Measurements from ENCODE around the gene ZNF326.

The ZNF326 gene

DNA sequence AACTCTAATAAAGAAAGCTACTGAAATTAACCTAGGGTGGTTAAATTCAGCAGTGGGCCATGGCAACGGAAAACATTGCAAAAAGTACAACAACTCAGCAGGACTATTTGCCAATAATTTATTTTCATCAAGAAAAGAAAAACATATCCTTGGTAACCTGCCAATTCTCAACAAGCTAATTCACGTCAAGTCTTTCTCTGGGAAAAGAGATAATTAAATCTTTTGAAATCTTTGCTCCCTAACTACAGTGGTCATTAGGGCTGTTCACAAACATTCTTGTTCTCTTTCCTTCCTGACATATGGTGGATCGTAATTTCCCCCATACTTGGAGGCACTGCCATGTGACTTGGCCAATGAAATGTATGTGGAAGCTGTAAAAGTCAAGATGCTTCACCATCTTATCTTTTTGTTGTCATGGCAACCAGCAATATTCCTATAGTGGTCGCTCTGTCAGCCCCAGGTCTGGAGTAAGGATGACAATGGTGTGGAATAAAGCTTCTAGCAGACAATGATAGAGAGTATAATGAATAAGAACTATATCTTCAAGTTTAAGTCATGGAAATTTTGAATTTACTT is 29.6 kb upstream of the ZNF326 start:
- TF ChIP-seq, protein P1, sequence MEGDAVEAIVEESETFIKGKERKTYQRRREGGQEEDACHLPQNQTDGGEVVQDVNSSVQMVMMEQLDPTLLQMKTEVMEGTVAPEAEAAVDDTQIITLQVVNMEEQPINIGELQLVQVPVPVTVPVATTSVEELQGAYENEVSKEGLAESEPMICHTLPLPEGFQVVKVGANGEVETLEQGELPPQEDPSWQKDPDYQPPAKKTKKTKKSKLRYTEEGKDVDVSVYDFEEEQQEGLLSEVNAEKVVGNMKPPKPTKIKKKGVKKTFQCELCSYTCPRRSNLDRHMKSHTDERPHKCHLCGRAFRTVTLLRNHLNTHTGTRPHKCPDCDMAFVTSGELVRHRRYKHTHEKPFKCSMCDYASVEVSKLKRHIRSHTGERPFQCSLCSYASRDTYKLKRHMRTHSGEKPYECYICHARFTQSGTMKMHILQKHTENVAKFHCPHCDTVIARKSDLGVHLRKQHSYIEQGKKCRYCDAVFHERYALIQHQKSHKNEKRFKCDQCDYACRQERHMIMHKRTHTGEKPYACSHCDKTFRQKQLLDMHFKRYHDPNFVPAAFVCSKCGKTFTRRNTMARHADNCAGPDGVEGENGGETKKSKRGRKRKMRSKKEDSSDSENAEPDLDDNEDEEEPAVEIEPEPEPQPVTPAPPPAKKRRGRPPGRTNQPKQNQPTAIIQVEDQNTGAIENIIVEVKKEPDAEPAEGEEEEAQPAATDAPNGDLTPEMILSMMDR (IDR thresholded peaks at IDR 0.05; ENCODE audit: extremely low read depth, insufficient read depth, missing control alignments), result no peak
- DNase-seq (ENCODE audit: low spot score), result no peak
- in situ Hi-C loops (cut with MboI; ENCODE audit: low pct_unique_long_range_greater_than_20kb, low sequenced_read_pairs, unreplicated experiment), result no loop called here

DNA sequence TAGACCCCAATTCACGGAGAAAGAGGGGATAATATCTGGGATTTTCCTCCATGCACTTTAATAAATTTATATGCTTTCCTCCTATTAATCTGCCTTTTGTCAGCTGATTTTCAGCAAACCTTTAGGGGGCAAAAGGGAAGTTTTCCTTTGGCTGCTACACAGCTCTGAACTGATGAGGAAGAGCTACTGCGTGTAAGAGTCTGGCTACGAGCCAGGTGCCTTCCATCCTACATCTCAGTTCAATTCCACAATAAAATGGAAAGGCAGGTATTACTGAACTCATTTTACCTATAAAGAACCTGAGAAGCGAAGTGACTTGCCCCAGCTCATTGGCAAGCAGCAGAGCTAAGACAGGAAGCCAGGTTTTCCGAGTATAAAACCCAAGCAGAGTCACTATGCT is 28.3 kb upstream of the ZNF326 start:
- TF ChIP-seq, protein P1 (IDR thresholded peaks at IDR 0.05; ENCODE audit: extremely low read depth, insufficient read depth, missing control alignments), result no peak
- in situ Hi-C loops (cut with MboI; ENCODE audit: low pct_unique_long_range_greater_than_20kb, low sequenced_read_pairs, unreplicated experiment), result no loop called here
- DNase-seq (ENCODE audit: low spot score), result no peak

DNA sequence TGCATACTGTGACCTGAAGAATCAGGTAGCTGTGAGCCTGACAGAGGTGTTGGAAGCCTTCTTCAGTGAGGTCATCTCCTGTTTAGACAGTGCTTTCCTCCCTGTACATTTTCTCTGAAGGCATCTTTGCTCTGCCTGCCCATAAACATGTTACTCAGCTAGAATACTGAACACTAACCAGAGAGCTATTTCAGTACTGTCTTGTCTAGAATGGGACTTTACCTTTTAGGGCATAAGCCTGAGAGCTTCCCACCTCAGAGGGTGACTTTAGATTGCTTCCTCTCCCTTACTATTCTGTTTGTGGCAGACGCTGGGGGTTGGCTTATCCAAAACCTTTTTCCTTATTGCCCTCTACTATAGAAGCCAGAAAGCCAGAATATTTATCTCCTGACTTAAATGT is 23.3 kb upstream of the ZNF326 start:
- no peak for DNase-seq (ENCODE audit: low spot score)
- TF ChIP-seq, protein P1 (IDR thresholded peaks at IDR 0.05; ENCODE audit: extremely low read depth, insufficient read depth, missing control alignments), result no peak
- in situ Hi-C loops (cut with MboI; ENCODE audit: low pct_unique_long_range_greater_than_20kb, low sequenced_read_pairs, unreplicated experiment), result no loop called here

DNA sequence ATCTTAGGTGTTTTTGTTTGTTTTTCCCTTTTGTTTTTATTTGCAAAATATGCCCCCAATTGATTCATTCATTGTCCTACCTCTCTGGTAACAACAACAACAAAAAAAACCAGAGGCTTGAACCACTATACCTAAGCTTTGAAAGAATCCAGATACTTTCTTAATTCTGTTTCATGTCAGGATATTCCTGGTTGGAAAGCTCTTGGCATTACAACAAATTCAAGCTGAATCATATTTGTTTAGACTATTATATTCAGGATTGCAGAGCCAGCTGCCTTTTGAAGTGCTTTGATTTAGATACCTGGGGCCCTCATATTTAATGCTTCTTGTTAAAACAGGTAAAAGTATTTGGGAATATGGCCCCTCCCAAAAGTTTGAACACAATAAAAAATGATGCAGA is 22.9 kb upstream of the ZNF326 start:
- no peak for DNase-seq (ENCODE audit: low spot score)
- in situ Hi-C loops (cut with MboI; ENCODE audit: low pct_unique_long_range_greater_than_20kb, low sequenced_read_pairs, unreplicated experiment), result no loop called here

DNA sequence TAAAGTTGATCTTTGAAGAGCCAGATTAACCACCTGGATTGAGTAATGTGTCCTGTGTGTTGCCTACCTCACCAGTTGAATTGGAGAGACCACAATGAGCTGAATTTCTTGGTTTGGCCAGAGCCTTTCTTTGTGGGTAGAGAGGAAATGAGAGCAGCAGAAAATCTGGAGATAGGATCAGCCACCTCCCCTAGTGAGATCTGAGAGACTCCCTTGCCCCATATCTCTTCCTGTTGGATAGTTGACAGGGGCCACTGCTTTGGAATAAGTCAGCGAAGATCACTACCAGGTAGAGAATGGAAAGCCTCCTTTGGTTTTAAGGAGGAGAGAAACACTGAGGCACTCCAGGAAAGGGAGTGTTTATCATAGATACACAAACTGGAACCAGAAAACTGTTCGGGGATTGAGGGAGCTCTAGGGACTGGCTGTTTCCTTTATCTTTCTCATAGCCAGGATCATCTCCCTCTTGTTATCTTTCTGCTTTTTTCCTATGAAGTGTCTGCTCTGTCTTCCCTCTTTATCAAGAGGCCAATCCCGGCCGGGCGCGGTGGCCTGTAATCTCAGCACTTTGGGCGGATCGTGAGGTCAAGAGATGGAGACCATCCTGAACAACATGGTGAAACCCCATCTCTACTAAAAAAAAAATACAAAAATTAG is 21.3 kb upstream of the ZNF326 start:
- in situ Hi-C loops (cut with MboI; ENCODE audit: low pct_unique_long_range_greater_than_20kb, low sequenced_read_pairs, unreplicated experiment), result no loop called here
- DNase-seq (ENCODE audit: low spot score), result no peak
- TF ChIP-seq, protein P1 (IDR thresholded peaks at IDR 0.05; ENCODE audit: extremely low read depth, insufficient read depth, missing control alignments), result no peak

More for the DNA sequence above, 22.9 kb upstream of the ZNF326 start:
- TF ChIP-seq, protein P1 (IDR thresholded peaks at IDR 0.05; ENCODE audit: extremely low read depth, insufficient read depth, missing control alignments), result no peak

DNA sequence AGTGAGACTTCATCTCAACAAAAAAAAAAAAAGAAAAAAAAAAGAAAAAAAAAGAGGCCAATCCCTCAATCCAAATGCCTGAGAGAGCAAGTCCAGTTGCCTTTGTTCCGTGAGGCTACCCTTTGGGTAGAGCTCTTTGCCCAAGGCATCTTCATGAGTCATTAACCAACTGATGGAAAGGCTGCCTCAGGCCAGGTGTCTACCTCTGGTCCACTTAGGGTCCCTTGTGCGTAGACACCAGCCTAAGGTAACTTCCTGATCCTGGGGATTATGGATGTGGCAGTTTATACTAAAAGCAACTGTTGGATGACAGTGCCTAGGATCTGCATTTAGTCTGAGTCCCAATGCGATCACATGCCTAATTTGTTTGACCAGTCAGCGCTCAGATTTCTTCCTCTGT is 20.7 kb upstream of the ZNF326 start:
- in situ Hi-C loops (cut with MboI; ENCODE audit: low pct_unique_long_range_greater_than_20kb, low sequenced_read_pairs, unreplicated experiment), result no loop called here
- DNase-seq (ENCODE audit: low spot score), result no peak
- TF ChIP-seq, protein P1 (IDR thresholded peaks at IDR 0.05; ENCODE audit: extremely low read depth, insufficient read depth, missing control alignments), result no peak
